Activated effector memory CD4-positive, alpha-beta T cell treated with Interleukin-2 at 50 U/mL for 16 hours (primary cell): Measurements from ENCODE around the gene GDPD5.

Experiments
- DNase-seq: peaks from one replicate; pipeline ENCODE4 v3.0.0-alpha.2; 2020

GDPD5 gene

DNA sequence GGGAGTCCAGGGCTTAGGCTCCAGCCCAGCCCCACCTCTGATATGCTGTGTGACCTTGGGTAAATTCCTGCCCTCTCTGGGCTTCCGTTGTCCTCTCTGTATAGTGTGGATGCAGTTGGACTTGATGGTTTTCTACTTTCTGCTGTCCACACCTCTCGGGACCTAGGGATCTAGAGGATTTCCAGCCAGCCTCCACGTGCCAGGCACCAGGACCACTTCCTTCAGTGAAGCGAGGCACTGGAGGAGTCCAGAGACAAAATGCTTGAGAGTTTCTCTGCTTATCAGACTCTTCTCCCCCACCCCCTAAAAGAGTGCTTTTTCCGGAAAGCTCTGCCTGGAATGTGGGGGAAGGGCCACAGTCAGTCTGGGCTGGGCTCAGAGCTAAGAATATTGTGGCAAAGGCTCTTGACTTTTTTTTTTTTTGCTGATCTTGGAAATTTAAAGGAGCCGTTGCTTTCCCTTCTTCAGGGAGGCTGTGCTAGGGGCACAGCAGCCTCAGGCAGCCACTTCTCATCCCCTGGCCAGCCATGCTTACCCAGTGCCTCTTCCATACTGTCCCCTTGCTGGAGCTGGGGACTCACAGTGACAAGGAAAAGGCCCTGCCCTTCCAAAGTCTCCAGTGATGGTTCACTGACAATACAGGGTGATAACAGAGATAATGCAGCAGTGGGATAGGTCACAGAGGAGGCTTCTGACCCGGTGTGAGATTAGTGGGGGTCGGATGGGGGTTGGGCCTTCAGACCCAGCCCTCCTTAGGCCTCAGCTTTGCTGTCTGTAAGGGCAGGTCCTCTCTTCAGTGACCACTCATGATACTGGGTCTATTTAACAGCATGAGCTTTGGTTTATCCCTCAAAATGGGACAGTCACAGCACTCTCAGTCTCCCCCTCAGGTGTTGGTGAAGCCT, 33.5 kb upstream of the GDPD5 start:
- DNase-seq: no peak

- no peak for DNase-seq
These were observed 32.1 kb upstream of the GDPD5 start for GRCh38 chr11:75557666-75558494.

GRCh38 chr11:75556275-75556674, 30.5 kb upstream of the GDPD5 start:
- DNase-seq: no peak

- DNase-seq: no peak
These were observed 29.5 kb upstream of the GDPD5 start for GRCh38 chr11:75555079-75555811.

DNA sequence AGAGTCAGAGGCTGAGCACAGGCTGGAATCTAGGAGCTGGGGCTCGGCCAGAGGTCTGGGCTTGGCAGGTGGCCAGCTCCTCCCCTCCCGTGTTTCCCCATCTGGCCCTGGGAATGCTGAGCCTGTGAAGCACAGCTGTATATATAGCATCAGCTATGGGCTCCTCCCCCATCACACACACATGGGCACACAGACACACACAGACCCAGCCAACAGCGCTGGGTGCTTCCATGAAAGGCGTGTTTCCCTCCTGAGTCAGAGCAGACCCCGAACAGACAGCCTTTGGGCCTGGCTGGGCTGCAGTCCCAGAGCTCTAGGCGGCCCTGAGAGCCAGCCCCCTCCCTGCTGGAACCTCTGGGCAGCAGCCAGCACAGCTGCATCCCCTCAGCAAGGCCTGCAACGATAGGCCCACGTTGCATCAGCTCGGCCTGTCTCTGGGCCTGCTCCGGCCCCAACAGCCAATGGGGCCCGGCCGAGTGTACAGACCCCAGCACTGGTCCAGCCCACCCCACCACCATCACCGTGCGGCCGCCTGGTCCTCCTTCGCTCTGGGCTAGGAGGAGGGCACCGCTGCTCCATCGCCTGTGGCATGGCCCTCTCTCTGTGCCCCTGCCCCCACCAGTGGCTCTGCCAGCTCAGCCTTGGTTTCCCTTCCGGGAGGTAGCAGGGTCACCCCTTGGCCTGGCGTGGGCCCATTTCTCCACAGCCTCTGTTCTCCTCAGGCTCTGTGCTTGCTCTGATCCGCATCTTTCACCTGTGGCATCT, 28.7 kb upstream of the GDPD5 start:
- no peak for DNase-seq

DNA sequence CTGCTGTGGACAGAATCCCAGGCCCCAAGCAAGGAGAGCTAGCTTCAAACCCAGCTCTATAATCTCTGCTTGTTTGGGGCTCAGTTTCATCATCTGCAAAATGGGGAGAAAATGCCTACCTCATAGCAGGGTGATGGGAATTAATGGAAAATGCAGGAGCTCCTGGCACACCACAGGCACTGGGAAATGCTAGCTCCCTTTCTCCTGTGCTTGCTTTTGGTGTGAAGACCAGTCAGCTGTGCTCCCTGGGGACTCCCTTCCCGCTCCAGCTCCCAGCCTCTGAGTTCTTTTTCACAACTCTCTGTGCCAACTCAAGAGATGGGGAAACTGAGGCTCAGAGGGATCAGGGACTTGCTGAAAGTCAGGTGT, 28.1 kb upstream of the GDPD5 start:
- DNase-seq: no peak

DNA sequence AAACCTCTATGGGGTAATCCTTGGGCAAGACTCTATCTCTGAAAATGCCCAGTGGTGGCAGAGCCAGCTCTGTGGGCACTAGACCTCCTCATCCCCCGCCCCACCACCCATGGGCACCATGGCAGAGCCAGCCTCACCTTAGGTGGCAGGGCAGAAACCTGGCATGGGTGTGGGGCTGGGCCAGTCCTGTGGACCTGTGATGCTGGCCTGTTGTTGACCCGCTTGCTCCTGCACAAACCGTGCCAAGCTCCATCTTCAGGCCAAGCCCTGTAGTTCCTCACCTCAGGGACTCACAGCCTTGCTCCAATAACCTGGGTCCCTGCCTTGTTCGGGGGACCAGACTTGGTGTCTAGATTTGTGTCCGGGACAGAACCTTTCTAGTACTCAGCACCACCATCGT, 27.4 kb upstream of the GDPD5 start:
- DNase-seq: no peak

DNA sequence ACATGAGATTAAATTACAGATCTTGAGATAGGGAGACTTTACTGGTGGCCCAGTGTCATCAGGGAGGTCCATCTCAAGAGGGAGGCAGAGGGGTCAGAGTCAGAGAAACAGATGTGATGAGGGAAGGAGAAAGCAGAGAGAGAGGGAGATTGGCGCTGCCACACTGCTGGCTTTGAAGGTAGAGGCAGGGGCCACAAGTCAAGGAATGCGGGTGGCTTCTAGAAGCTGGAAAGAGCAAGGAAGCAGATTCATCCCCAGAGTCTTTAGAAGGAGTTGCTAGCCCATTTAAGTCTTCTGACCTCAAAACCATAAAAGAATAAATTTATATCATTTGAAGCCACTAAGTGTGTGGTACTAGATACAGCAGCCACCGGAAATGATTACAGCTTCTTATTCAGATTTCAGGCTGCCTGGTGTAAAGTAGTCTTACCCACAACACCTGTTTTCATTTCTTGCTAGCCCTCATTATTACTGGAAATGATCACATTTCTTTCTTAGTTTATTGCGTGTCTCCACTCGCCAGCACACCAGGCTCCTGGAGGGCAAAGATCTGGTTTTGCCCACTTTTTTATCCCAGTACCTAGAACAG, 23.7 kb upstream of the GDPD5 start:
- DNase-seq: no peak

GRCh38 chr11:75548595-75549272, 23.0 kb upstream of the GDPD5 start:
- DNase-seq: no peak

- DNase-seq: no peak
These were observed 21.9 kb upstream of the GDPD5 start for GRCh38 chr11:75547617-75548058.

GRCh38 chr11:75547177-75547576, 21.4 kb upstream of the GDPD5 start:
- DNase-seq: no peak

DNA sequence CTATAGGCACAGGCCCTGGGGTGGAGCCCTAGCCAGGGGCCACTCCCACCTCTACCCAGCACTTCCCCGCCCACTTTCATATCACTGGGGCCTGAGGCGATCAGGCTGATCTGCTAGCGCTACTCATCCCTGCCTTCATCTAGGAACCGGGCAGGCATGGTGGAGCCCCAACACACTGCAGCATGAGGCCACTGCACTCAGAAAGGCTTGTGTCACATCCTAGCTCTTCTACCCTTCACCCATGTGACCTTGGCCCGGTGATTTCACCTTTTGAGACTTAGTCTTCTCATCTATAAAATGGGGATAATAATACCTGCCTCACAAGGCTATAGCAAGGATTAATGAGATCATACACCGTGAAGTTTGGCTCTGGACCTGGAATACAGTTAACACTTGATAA, 18.1 kb upstream of the GDPD5 start:
- no peak for DNase-seq

DNA sequence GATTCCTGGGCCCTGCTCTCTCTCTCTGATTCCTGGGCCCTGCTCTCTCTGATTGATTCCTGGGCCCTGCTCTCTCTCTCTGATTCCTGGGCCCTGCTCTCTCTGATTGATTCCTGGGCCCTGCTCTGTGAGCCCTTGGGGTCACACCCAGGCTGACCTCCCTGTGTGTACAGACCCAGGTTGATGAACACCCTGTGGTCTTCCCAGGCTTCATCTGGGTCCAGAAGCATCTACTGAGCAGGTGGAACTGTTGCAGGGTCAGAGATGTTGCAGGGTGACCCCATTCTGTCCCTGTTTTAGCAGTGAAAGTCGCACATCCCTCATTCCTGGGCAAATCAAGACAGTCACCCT, 16.3 kb upstream of the GDPD5 start:
- DNase-seq: no peak

DNA sequence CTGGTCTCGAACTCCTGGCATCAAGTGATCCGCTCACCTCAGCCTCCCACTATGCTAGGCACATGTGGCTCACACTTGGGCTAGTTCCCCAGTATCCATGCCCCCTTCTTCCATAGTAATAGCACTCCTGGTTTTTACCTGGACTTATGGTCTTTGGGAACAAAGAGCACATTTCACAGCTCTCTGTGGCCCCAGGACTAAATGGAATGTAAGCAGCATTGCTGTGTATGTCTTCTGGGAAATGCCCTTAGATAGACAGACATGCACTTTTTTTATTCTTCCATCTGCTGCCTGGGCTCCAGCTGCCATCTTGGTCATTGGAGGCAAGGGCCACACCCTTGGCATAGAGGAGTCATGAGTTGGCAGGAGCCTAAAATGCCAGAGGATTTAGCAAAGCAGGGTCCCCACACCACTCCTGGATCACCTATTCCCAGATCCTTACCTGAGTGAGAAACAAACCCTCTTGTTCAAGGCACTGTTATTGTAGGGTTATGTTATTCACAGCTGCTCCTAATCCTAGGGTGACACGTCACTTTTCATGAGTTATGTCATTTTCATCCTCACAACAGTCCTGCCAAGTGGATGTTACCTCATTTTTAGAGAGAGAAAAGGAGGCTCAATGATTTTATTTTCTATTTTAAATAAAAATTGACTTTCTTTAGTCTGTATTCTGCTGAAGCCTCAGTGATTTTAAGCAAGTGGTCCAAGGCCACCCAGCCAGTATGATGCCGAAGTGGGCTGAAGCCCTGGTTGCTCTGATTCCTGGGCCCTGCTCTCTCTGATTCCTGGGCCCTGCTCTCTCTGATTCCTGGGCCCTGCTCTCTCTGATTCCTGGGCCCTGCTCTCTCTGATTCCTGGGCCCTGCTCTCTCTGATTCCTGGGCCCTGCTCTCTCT, 15.7 kb upstream of the GDPD5 start:
- no peak for DNase-seq

DNA sequence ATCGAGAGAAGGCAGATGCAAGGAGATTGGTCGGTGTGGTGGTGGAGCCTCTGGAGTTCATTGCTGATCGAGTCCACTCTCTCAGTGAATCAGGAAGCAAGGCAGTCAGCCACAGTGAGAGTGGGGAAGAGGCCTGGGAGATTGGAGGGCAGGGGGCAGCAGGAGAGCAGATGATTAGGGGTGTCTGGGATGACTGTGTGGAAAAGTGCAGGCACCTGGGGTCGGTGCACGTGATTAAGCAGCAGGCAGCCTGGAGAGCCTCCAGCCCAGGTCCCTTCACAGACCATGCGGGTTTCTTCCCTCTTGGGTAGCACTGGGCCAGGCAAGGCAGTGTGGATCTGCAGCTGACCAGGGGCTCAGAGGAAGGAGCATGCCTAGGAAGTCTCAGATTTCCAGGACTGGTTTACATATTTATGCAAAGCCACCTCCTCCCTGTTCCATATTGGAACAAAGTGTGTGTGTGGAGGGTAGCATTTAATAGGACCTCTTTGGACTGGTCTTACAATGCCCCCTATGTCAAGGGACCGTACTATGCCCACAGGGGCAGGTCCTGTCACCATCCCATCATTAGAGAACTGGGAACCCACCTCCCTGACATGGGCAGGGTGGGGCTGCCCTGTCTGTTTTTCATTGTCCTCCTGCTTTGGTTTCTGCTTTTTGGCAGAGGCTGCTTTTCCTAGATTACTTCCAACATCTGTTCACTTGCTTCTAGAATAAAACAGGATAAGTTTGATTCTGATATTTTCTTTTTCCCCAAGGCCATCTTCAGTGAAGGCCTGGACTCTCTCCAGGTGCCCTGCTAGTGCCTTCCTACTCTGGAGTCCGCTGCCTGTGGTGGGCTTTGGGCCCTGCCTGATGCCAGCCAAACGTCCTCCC, 14.0 kb upstream of the GDPD5 start:
- no peak for DNase-seq

DNA sequence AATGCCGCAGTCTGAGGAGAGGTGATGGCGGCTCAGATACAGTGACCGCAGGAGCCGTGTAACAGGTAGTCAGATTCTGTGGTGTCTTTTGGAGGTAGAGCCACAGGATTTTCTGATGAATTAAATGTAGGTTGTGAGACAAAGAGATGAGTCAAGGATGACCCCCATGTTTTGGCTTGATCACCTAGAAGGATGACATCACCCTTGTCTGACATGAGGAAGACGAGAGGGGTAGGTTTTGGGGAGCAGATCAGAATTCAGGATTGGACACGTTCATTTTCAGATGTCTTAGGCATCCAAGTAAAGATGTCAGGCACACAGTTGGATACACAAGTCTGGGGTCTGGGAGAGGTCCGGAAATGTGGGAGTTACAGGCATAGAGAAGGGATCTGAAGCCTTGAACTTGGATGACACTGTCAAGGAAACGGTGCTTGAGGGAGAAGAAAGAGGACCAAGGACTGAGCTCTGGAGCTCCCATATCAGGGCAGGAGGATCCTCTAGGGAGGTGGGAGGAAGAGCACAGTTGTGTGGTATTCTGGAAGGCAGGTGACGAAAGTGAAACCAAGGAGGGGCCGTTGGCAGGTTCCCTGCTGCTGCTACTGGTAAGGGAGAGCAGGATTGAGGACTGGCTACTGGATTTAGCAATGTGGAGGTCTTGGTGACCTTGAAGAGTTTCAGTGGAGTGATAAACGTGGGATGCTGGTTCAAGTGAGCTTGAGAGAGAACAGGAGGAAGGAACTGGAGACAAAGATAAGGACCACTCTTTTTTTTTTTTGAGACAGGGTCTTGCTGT, 12.6 kb upstream of the GDPD5 start:
- no peak for DNase-seq

DNA sequence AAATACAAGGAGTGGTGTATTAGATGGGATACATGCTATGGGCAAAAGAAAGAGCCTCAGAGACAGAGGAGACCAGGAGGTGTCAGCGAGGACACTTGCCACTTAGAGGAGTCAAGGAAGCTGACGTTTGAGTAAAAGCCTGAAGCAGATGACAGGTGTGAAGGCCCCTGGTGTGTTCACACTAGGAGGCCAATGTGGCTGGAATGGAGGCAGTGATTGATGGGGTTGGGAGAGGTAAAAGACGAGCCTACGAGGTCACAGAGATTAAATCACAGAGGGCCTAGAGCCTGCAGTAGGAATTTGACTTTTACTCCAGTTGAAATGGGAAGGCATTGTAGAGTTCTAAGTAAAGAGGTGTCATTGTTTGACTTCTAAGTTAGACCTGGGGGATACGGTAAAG, 12.0 kb upstream of the GDPD5 start:
- DNase-seq: no peak

GRCh38 chr11:75536786-75537641, 11.3 kb upstream of the GDPD5 start:
- DNase-seq: peak; percentile 14
